HL-60 (cell line): Measurements from ENCODE around the gene ZNF777.

Source experiments
- CTCF ChIP-seq: IDR thresholded peaks from one replicate; pipeline ENCODE4 v1.5.1; 2011; ENCODE audit warnings: low read length, control low read depth, inconsistent platforms; ENCODE audit not compliant: insufficient read depth
- POLR2AphosphoS5 ChIP-seq: IDR thresholded peaks from 2 replicates; pipeline ENCODE4 v1.6.1; 2012; ENCODE audit warnings: low read depth
- REST ChIP-seq: IDR thresholded peaks from 2 replicates; pipeline ENCODE4 v1.6.1; 2012; ENCODE audit warnings: low read depth; ENCODE audit not compliant: insufficient replicate concordance

GRCh38 chr7:149432121-149432691, 28.7 kb downstream of the ZNF777 start:
- TF ChIP-seq REST: no peak
- TF ChIP-seq POLR2AphosphoS5: no peak
- TF ChIP-seq CTCF: no peak
